ENCODE results near the gene KRT27.
"Not testable (repeated sequence)": the region's sequence is repeated elsewhere in the genome, so short reads cannot be mapped to it uniquely, and the experiment has no call there.

The KRT27 gene

GRCh38 chr17:40753804-40754203 is 28.5 kb downstream of the KRT27 start:
- DNase-seq (no peak), ATAC-seq (no peak)

DNA sequence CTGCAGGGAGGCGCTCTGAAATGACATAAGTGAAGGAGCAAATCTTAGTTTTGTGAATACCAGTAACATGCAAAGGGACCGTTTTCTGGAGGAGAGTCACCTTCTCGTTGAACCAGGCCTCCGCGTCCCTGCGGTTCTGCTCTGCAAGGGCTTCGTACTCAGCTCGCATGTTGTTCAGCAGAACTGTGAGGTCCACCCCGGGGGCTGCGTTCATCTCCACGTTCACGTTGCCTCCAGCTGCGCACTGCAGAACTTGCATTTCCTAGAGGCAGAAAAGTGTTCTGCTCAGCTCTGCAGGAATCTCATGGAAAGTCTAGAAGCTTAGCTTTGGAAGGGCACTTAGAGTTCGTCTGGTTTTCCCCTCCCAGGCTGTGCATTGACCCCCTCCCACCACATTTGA is 31.3 kb downstream of the KRT27 start:
- ATAC-seq, result no peak
- no peak for DNase-seq

DNA sequence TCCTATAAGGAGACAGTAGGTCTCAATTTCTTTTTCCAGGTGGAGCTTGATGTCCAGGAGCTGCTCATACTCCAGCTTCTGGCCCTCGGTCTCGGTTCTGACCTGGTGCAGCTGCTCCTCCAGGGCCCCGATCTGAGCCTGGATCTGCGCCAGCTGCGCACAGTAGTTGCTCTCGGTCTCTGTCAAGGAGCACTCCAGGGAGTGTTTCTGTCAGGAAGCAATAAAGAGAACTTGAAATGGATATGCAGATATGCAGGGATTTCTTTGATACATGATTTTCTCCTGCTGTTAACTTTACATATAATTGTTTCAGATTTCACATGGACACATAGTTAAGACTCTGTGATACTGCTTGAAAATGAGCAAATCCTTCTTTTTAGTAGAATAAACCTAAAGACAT is 32.0 kb downstream of the KRT27 start:
- DNase-seq (no peak), ATAC-seq (no peak)

- DNase-seq, result not testable (repeated sequence)
These were observed 33.7 kb downstream of the KRT27 start for GRCh38 chr17:40748666-40749065.

DNA sequence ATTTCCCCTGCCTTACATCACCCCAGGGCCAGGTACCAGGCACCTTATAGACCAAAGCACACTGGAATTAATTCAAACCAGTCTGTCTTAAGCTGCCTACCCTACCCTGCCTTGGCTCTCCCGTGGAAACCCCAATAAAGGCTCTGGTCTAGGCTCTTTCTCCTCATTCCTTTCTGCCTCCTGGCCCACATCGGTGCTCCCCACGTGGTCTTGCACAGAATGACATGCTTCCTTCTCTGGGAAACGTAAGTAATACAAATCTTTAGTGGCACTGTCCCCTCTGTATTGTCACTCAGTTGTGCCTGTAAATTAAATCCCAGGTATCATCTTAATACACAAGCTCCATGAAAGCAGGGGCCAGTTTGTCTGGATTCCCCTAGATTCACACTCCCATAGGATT is 43.8 kb downstream of the KRT27 start:
- ATAC-seq, result no peak
- no peak for DNase-seq

More at GRCh38 chr17:40748666-40749065, 33.7 kb downstream of the KRT27 start:
- ATAC-seq, result not testable (repeated sequence)

DNA sequence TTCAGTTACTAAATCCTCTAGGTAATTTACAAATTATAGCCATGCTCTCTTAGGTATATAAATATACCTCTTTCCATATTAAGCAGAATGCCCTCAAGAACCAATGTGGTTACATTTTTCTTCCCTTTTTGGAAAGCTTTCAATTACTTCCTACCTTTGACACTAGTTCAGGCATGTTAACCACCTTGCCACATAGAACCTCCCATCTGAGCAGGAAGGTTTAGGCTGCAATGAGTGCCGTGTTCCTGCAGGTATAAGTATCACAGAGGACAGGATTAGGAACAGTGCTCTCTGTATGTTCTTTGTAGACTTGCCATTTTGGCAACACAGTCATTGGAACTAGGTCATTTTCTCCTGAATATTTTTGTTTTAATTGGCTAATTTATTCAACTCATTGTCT is 47.3 kb downstream of the KRT27 start:
- no peak for ATAC-seq
- DNase-seq, result no peak

- DNase-seq (no peak), ATAC-seq (no peak)
These were observed 48.3 kb downstream of the KRT27 start for GRCh38 chr17:40734018-40734417.

DNA sequence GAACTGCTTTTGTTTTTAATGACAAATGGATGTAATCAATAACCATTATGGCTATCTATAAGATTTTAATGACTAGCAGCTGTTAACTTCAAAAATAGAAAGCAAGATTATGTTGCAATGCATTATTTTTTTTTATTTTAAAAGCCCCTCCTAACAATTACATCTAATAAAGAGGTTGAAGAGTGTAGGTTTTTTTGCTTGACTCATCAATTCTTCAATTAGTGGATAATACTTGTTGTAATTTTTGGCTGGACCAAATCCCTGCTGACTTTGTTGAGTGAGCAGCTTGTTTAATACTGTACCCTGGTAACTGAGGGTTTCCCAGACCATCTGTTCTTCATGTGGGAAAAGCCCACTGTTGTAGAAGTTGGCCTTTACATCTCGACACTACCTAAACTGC is 51.4 kb downstream of the KRT27 start:
- no peak for DNase-seq
- no peak for ATAC-seq

DNA sequence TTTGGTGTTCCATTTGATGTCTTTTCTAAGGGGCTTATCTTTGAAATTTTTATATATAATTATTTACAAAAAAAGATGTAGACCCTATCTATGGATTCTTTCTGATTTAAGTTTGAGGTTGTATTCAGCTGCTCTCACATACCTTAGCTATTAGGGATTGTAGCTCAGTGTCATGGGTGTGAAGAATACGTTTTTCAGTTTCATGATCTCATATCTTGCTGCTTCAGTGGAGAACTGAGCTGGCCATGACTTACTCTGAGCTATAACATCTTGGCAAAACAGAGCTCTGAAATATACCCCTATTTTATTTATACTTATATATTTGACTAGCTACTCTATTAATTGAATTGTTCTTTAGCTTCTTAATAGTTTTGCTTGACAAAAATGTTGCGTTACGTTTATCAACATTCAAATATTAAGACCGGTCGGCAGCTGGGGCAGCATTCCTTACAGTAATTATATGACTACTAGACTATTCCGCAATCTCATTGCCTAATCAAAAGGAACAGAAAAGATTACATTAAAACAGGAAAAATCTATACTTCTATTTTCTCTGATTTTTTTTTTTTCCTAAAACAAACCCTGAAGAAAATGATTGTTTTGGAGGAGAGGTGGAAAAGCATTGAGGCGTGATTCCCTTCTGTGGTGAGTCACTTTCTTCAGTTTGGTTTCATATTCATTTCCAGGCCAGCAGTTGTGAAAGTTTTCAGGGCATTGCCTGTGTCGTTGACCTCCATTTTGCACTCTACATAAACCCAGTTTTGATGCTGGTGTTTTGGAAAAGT is 54.7 kb downstream of the KRT27 start:
- ATAC-seq (no peak), DNase-seq (no peak)

GRCh38 chr17:40726919-40727318 is 55.4 kb downstream of the KRT27 start:
- ATAC-seq, result no peak
- DNase-seq, result no peak

Data from stimulated activated naive CD8-positive, alpha-beta T cell treated with anti-CD3 and anti-CD28 coated beads, Interleukin-15, Interleukin-2, amounts not matched to agents 100 U/mL and 50 U/mL, for 24 hours (primary cell).